Left renal pelvis (tissue), 4 donors: Measurements from ENCODE around the gene ATP8B3. TPM values are rescaled to one million over a fixed set of nuclear protein-coding genes. Genes with fewer than 3 reads are reported as not detected.
"Not testable (repeated sequence)": the region's sequence is repeated elsewhere in the genome, so short reads cannot be mapped to it uniquely, and the experiment has no call there.

Experiments
- DNase-seq, 4 donors: peaks; one replicate each; pipeline ENCODE4 v3.0.0-alpha.2; 2013; ENCODE audit warnings: low read depth in 4 of 4, low spot score in 3 of 4
- polyA plus RNA-seq, 4 donors: library from polyadenylated mRNA; unstranded; fragments of 120-200 nt; gene quantifications; one replicate each; pipeline ENCODE4 v1.2.1, GENCODE V29; 2013; ENCODE audit not compliant: insufficient read length in 4 of 4

Gene ATP8B3
- polyA plus RNA-seq, 4 donors = 0.36 to 2.0 (median 0.64) TPM

- no peak for DNase-seq
These were observed 7.2 kb downstream of the ATP8B3 start for GRCh38 chr19:1804858-1805257.

GRCh38 chr19:1799695-1800342, 12.3 kb downstream of the ATP8B3 start:
- no peak for DNase-seq

DNA sequence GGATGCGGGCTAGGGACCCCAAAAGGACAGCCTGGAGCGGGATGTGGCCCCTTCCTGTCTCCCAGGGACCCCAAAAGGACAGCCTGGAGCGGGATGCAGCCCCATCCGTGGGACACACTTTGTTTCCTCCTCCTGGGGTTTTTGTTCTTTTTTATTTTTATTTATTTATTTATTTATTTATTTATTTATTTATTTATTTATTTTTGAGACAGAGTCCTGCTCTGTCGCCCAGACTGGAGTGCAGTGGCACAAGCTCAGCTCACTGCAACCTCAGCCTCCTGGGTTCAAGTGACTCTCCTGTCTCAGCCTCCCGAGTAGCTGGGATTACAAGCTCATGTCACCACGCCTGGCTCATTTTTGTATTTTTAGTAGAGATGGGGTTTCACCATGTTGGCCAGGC, 14.8 kb downstream of the ATP8B3 start:
- not testable (repeated sequence) for DNase-seq

DNA sequence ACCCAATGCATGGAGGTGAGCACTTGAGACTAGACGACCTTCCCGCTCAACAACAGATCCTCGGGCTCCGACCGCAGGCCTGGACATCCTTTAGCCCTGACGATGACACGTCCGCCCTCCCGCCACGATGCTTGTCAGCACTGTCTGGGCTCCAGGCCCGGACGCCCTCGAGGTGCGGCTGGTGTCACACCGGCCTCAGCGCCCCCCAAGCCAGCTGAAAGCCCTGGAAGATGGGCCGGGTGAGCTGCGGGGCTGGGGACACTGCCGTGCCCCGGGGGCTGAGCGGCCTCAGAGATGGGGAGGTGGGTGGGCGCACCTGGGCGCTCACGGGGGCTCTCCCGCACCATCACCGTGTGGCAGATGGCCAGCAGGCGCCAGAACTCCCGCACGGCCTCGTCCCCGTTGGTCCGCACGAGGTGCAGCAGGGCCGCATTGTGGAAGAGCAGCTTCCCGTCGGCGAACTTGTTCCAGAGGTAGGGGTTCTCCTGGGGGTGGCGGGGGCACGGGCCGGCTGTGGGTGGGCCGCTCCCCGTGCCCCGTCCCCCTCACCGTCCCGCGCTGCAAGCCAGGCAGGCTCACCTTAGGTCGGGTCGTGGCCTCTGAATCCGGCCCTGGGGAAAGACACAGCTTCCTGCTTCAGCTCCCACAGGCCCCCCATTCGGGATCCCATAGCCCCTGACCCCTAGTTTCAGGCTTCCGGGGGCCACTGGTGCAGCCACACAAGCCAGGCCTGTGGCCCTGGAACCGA, 15.5 kb downstream of the ATP8B3 start:
- no peak for DNase-seq

GRCh38 chr19:1794424-1795172, 17.5 kb downstream of the ATP8B3 start:
- DNase-seq = no peak

DNA sequence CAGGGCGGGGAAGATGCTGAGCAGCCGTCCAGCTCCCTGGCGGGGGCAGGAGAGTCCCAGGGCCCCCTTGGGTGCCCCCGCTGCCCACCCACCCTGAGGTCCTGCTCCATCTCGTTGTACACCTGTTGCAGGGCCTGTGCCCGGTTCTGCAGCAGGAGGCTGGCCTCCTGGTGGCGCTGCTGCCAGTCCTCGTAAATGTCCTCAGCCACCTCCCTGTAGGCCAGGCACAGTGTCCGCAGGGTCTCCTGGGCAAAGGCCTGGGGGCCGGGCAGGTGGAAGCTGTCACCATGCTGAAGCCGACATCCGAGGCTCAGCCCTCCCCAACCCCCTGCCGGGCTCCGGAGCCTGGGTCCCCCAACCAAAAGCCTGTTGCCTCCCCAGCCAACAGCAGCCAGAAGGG, 20.2 kb downstream of the ATP8B3 start:
- DNase-seq = no peak

GRCh38 chr19:1790054-1790792, 21.9 kb downstream of the ATP8B3 start:
- DNase-seq = no peak

DNA sequence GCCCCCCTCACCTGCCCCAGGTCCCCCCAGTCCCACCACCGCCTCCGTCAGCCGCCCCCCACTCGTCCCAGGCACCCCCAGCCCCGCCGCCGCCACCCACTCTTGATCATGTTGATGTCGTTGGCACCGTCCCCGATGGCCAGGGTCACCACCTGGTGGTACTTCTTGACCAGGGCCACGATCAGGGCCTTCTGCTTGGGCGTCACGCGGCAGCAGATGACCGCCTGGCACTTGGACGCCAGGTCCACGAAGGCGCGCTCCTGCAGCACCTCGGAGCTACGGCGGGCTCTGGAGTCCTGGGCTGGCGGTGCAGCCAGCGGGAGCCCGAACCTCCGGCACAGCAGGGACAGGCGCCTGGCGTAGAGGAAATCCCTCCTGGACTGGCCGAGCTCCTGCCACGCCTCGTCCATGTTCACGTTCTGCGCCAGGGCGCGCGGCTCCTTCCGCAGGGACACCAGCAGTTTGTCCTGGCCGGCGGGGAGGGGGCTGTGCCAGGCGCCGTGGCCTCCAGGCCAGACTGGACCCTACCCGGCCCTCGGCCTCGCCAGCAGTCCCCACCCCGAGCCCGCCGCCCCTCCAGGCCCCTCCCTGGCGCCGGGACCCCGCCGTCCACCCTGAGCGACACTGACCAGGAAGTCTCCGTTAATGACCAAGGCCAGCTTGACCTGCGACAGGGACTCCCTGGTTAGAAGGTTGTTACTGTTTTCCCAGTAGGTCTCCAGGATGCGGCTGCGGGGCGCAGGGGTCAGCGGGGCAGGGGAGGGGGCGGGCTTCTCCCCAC, 22.6 kb downstream of the ATP8B3 start:
- DNase-seq = no peak

- no peak for DNase-seq
These were observed 25.0 kb downstream of the ATP8B3 start for GRCh38 chr19:1787116-1787515.

GRCh38 chr19:1786668-1787067, 25.4 kb downstream of the ATP8B3 start:
- DNase-seq = no peak

DNA sequence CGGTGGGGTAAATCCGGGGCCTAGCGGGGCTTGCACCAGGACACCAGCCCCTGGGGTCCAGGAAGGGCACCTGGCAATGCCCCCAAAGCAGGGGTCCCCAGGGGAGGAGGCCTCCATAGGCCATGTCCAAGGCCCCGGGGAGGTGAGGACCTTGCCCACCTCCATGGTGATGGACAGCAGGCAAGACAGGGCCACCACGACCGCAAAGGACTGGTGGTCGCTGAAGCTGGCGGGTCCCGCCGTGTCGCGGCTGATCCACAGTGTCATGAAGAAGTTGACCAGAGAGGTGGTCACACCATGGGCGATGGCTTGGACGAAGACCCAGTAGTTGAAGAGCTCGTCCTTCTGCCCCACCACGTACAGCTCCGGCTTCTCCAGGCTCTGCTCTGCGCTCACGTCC, 26.8 kb downstream of the ATP8B3 start:
- no peak for DNase-seq

DNA sequence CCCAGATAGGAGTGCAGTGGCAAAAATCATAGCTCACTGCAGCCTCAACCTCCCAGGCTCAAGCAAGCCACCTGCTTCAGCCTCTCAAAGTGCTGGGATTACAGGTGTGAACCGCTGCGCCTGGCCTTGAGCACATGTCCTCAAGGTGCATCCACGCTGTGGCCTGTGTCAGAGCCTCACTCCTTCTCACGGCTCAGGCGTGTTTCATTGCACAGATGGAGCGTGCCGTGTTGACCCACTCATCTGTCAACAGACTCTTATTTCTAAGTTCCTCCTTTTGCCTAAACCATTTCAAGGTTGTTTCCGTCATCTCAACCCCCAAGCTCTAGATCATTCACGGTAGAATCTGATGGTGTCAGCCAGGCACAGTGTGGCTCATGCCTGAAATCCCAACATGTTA, 28.2 kb downstream of the ATP8B3 start:
- no peak for DNase-seq

GRCh38 chr19:1783354-1783753, 28.7 kb downstream of the ATP8B3 start:
- DNase-seq = no peak

DNA sequence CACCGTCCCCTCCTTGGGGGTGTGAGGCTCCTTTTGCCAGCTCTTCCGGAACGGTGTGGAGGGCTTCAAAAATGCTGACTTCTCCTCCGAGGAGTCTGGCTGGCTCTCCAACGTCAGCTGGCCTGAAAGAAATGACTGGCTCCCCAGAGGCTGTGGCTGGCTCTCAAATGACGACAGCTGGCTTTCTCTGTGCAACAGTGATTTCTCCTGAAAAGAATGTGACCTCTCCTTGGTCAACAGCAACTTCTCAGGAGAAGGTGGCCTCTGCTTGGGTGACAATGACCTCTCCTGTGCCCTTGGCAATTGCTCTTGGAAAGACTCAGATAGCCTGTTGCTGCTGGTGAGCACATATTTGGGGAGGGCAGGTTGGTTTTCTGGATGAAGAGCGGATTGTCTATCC, 29.6 kb downstream of the ATP8B3 start:
- no peak for DNase-seq

DNA sequence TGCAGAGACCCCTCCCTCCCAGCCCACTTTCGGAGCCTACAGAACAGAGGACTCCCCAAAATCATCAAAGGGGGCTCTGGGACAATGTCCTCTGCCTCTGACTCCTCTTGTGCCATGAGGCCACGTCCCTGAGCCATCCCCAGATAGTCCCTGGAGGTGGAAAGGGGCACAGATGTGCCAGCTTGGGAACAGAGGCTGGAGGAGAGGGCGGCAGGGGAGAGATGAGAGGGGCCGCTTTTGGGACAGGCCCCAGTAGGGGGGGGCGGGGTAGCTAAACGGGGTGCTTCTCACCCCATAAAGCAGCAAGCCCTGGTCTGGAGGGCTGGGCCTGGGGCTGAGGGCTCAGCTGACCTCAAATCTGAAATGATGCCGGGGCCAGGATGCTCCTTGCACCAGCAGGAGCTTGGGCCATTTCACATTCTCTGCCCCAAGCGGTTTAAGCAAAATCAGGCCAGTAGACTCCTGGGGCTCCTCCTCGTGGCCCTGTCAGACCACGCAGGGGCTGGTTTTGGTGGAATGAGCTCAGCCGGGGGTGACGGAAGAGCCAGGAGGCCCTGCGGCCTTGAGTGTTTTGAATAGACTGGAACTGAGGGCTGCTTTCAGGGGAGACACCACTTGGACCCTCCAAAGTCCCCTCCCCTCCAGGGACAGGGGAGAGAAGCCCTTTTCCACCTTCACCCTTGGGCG, 31.7 kb downstream of the ATP8B3 start:
- DNase-seq = no peak

GRCh38 chr19:1779574-1779973, 32.5 kb downstream of the ATP8B3 start:
- DNase-seq = no peak

DNA sequence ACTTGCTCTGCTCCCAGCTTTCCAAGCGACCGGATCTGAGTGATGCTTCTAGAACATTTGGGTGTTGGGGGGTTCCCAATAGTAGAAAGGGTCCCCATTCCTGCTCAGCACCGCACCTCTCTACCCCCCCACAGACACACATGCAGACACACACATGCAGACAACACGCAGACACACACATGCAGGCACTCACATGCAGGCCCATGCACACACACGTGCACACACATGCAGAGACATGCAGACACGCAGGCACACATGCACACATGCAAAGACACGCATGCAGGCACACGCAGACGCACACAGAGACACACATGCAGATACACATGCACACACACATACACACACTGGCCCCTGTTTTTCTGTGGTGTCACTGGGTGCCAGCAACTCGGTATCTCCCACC, 34.9 kb downstream of the ATP8B3 start:
- no peak for DNase-seq

DNA sequence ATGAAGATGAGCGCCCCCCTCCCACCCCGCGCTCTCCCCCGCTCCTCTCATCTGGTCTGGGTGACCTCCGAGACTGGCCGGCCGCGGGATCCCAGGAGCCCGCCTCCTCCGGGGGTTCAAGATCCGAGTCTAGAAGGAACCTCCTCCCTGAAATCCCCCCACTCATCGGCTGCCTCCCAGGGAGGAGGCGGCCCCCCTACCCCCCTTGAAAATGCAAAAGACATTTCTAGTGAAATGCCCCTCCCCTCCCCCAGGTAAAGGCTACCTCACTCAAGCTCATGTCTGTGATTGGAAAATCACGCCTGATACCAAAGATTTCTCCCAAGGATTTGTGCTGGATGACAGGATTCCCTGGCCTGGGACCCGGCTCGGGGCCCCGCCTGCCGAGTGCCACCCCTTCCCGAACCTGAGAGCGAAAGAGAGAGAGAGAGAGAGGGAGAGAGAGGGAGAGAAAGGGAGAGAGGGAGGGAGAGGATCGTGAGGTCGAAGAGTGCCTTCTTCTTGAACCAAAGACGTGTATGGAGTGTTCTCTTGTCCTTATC, 35.4 kb downstream of the ATP8B3 start:
- no peak for DNase-seq

GRCh38 chr19:1775951-1776605, 36.0 kb downstream of the ATP8B3 start:
- no peak for DNase-seq
